Measurements from ENCODE around the gene PHACTR4.

- TF ChIP-seq CTCF (IDR thresholded peaks at IDR 0.05) (no peak), POLR2A (IDR thresholded peaks at IDR 0.05) (no peak)
These were observed 15.4 kb upstream of the PHACTR4 start for GRCh38 chr1:28354121-28354520.

All from ovary (tissue), 3 donors.